Keratinocyte (primary cell): ENCODE data around the gene PRXL2A.

ENCODE experiments used
- EZH2 ChIP-seq: IDR thresholded peaks from one replicate; pipeline ENCODE4 v1.6.1; 2012; ENCODE audit warnings: inconsistent platforms, mild to moderate bottlenecking, low read length, moderate library complexity
- TF ChIP-seq, protein P1 (sequence below), 3 experiments: IDR thresholded peaks in 1 of 3; conservative IDR thresholded peaks in 1 of 3; optimal IDR thresholded peaks in 1 of 3; 2 replicates in 2 of 3; 3 replicates in 1 of 3; pipeline versions ENCODE3 to v1.5.1; 2011; ENCODE audit warnings: low read length in 3 of 3, mild to moderate bottlenecking in 3 of 3, moderate library complexity in 2 of 3, control low read depth in 1 of 3, inconsistent platforms in 1 of 3; ENCODE audit not compliant: insufficient read depth in 2 of 3; ENCODE audit errors: extremely low read depth in 1 of 3

DNA sequence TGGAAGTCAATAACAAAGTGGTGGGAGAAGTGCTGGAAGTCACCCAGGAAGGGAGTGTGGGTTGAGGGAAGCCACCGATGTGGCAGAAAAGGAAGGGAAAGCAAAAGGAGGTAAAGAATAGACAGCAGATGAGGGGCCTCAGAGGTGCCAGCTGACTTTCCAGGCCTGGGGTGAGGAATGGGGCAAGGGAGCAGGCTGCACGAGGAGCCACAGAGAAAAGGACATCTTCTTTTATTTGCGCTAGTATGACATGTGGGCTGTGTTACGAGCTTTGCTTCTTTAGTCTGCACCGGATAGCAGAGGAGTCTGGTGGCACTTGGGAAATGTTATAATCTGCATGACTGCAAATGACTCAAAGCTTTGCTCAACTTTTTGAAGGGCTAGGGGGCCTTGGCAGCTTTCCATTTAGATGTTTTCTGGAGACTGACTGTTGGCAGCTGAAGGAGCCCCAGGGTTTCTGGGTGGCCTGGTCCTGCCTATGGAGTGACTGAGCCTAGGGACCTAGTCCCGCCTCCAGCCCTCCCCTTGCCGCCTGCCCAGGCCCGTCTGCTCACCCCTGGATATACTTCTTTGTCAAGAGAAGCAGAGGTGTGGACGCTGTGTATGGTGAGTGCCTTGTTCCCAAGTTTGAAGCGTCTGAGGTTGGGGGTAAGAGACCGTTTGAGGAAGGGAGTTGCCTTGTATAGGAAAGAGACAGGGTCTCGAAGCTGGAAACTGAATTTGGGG is 5.1 kb downstream of the PRXL2A start:
- TF ChIP-seq, protein P1, sequence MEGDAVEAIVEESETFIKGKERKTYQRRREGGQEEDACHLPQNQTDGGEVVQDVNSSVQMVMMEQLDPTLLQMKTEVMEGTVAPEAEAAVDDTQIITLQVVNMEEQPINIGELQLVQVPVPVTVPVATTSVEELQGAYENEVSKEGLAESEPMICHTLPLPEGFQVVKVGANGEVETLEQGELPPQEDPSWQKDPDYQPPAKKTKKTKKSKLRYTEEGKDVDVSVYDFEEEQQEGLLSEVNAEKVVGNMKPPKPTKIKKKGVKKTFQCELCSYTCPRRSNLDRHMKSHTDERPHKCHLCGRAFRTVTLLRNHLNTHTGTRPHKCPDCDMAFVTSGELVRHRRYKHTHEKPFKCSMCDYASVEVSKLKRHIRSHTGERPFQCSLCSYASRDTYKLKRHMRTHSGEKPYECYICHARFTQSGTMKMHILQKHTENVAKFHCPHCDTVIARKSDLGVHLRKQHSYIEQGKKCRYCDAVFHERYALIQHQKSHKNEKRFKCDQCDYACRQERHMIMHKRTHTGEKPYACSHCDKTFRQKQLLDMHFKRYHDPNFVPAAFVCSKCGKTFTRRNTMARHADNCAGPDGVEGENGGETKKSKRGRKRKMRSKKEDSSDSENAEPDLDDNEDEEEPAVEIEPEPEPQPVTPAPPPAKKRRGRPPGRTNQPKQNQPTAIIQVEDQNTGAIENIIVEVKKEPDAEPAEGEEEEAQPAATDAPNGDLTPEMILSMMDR (optimal IDR thresholded peaks at IDR 0.05 in 1 of 3, IDR thresholded peaks at IDR 0.05 in 1 of 3, conservative IDR thresholded peaks at IDR 0.05 in 1 of 3; ENCODE audit: extremely low read depth in 1 of 3, insufficient read depth in 2 of 3, low read length in 3 of 3) = no peak
- no peak for TF ChIP-seq EZH2
